CD4-positive, CD25-positive, alpha-beta regulatory T cell (primary cell): ENCODE results near the gene MRTFA. TPM values are rescaled to one million over a fixed set of nuclear protein-coding genes. Genes with fewer than 3 reads are reported as not detected.
A peak's percentile ranks its signal among the peaks of the same experiment; 100 is the strongest.
"Not testable (repeated sequence)": the region's sequence is repeated elsewhere in the genome, so short reads cannot be mapped to it uniquely, and the experiment has no call there.

ENCODE experiments used
- ATAC-seq, 2 donors: fragments of 150-1000 bp; cut with Tn5 transposase; one replicate each; pipeline ENCODE4 v1.10.0; 2021; ENCODE audit warnings: low read depth in 2 of 2, moderate number of reproducible peaks in 2 of 2, moderate library complexity in 1 of 2
- DNase-seq, 3 donors: peaks; one replicate each; pipeline versions ENCODE4 v3.0.0 to v3.0.0-alpha.2; 2012 to 2022; ENCODE audit warnings: mixed read lengths in 1 of 3
- H3K27ac ChIP-seq: one replicate; pipeline ENCODE4 v1.7.0; 2013; ENCODE audit warnings: mild to moderate bottlenecking, low read length; ENCODE audit not compliant: insufficient read depth, poor library complexity, severe bottlenecking
- H3K27me3 ChIP-seq: one replicate; pipeline ENCODE4 v1.7.0; 2013; ENCODE audit warnings: low read length; ENCODE audit not compliant: control insufficient read depth, insufficient read depth
- H3K36me3 ChIP-seq: one replicate; pipeline ENCODE4 v1.7.0; 2013; ENCODE audit warnings: mild to moderate bottlenecking, low read length, moderate library complexity; ENCODE audit not compliant: control insufficient read depth, insufficient read depth
- H3K4me1 ChIP-seq: 2 replicates; pipeline ENCODE4 v1.7.0; 2013; ENCODE audit warnings: mild to moderate bottlenecking, low read length; ENCODE audit not compliant: insufficient read depth, control insufficient read depth, poor library complexity, severe bottlenecking
- H3K4me3 ChIP-seq: one replicate; pipeline ENCODE4 v1.7.0; 2013; ENCODE audit warnings: low read depth, mild to moderate bottlenecking, low read length, moderate library complexity
- H3K9me3 ChIP-seq, 2 experiments: 1 replicate in 1 of 2; 2 replicates in 1 of 2; pipeline ENCODE4 v1.7.0; 2013; ENCODE audit warnings: low read length in 2 of 2, mild to moderate bottlenecking in 1 of 2, moderate library complexity in 1 of 2; ENCODE audit not compliant: control insufficient read depth in 2 of 2
- H3K27ac Mint-ChIP-seq, 3 donors: one replicate each; pipeline ENCODE4 v1.8.0; 2020 to 2022; ENCODE audit warnings: mild to moderate bottlenecking in 3 of 3, mixed read lengths in 3 of 3, moderate library complexity in 2 of 3
- H3K27me3 Mint-ChIP-seq: one replicate; pipeline ENCODE4 v1.8.0; 2022; ENCODE audit warnings: mild to moderate bottlenecking, mixed read lengths
- H3K36me3 Mint-ChIP-seq: one replicate; pipeline ENCODE4 v1.8.0; 2020; ENCODE audit warnings: mixed read lengths
- H3K4me1 Mint-ChIP-seq, 4 donors: one replicate each; pipeline ENCODE4 v1.8.0; 2020 to 2022; ENCODE audit warnings: mixed read lengths in 4 of 4, mild to moderate bottlenecking in 1 of 4
- H3K4me3 Mint-ChIP-seq, 4 donors: one replicate each; pipeline ENCODE4 v1.8.0; 2020 to 2022; ENCODE audit warnings: mild to moderate bottlenecking in 4 of 4, mixed read lengths in 4 of 4, moderate library complexity in 3 of 4
- H3K9me3 Mint-ChIP-seq, 7 donors: one replicate each; pipeline ENCODE4 v1.8.0; 2020 to 2022; ENCODE audit warnings: mixed read lengths in 7 of 7, mild to moderate bottlenecking in 3 of 7, moderate library complexity in 2 of 7
- polyA plus RNA-seq, 4 donors: library from polyadenylated mRNA; unstranded; fragments of 300-500 nt; fragmentation: Illumina TruSeq; gene quantifications; one replicate each; pipeline ENCODE4 v1.2.3, GENCODE V29; 2021
- total RNA-seq: library from RNA; stranded (reverse); gene quantifications from one replicate; pipeline ENCODE4 v1.2.3, GENCODE V29; 2022

Gene MRTFA
- total and polyA plus RNA-seq, 5 donors from 2014 or later, result 11.3 to 94.5 (median 16.4) TPM

DNA sequence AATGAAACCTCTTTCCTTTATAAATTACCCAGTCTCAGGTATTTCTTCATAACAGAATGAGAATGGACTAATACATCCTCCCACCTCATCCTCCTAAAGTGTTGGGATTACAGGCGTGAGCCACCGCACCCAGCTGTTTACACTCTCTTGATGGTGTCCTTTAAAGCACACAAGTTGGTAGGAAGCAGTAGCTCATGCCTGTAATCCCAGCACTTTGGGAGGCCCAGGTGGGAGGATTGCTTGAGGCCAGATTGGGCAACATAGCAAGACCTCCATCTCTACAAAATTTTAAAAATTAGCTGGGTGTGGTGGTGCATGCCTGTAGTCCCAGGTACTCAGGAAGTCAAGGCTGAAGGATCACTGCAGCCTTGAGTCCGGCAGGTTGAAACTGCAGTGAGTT, 19.4 kb upstream of the MRTFA start:
- H3K27me3 Mint-ChIP-seq, H3K4me3 Mint-ChIP-seq, H3K27ac ChIP-seq, ATAC-seq, H3K4me1 Mint-ChIP-seq, DNase-seq, H3K36me3 ChIP-seq, H3K4me1 ChIP-seq, H3K27ac Mint-ChIP-seq, H3K9me3 ChIP-seq, H3K4me3 ChIP-seq, H3K27me3 ChIP-seq, H3K9me3 Mint-ChIP-seq, H3K36me3 Mint-ChIP-seq: not testable (repeated sequence)

DNA sequence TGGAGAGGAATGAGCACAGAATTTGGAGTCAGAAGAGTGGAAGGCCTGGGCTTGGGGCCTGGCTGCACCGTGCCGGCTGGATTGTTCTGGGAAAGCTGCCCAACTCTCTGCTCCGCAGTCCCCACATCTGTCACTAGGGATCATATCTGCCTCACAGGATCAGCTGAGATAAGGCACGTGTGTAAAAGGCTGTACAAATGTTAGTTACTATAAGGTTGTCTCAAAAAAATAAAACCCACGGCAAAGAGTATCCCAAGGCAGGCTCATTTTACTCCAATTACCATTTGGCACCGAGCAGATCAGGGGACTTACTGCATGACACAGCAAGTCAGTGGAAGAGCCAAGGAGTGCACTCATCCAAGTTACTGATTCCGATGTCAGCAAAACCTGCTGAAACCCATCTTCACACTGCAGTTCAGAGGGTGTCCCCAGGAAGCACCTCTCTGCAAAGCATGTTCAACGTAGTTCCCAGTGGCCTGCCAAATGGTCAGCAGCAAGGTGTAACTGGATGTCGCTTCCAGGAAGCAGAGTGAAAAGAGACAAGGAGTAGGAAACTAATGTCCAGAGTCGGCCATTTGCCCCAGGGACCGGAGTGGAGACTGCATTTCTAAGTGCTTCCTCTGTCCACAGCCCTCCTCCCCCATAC, 18.1 kb upstream of the MRTFA start:
- H3K27ac Mint-ChIP-seq, result no peak overlapping the region
- Histone ChIP-seq H3K4me3 (no peak overlapping the region), H3K4me1 (no peaks in the 10 kb centered on the region), H3K9me3 (no peaks in the 10 kb centered on the region), H3K36me3 (no peaks in the 10 kb centered on the region), H3K27me3 (no peaks in the 10 kb centered on the region), H3K27ac (no peak overlapping the region)
- H3K4me1 Mint-ChIP-seq, result peaks cover 0 to 9% (median 6%) of the 10 kb centered on the region in 4 donors
- no peaks in the 10 kb centered on the region for H3K27me3 Mint-ChIP-seq
- H3K36me3 Mint-ChIP-seq, result no peaks in the 10 kb centered on the region
- ATAC-seq, result no peak
- no peak overlapping the region for H3K4me3 Mint-ChIP-seq
- H3K9me3 Mint-ChIP-seq, result no peaks in the 10 kb centered on the region
- no peak for DNase-seq

- no peaks in the 10 kb centered on the region for H3K4me1 ChIP-seq
- H3K27me3 ChIP-seq, result no peaks in the 10 kb centered on the region
- H3K27ac ChIP-seq, result no peak overlapping the region
- H3K4me3 ChIP-seq, result no peak overlapping the region
- no peak for DNase-seq
- no peaks in the 10 kb centered on the region for H3K9me3 ChIP-seq
- Mint-ChIP-seq H3K4me3 (no peak overlapping the region), H3K9me3 (no peaks in the 10 kb centered on the region), H3K4me1 (peaks cover 0 to 9% (median 5%) of the 10 kb centered on the region in 4 donors), H3K27me3 (no peaks in the 10 kb centered on the region), H3K27ac (no peak overlapping the region), H3K36me3 (no peaks in the 10 kb centered on the region)
- no peak for ATAC-seq
- H3K36me3 ChIP-seq, result no peaks in the 10 kb centered on the region
These were observed 16.8 kb upstream of the MRTFA start for GRCh38 chr22:40653361-40653760.

DNA sequence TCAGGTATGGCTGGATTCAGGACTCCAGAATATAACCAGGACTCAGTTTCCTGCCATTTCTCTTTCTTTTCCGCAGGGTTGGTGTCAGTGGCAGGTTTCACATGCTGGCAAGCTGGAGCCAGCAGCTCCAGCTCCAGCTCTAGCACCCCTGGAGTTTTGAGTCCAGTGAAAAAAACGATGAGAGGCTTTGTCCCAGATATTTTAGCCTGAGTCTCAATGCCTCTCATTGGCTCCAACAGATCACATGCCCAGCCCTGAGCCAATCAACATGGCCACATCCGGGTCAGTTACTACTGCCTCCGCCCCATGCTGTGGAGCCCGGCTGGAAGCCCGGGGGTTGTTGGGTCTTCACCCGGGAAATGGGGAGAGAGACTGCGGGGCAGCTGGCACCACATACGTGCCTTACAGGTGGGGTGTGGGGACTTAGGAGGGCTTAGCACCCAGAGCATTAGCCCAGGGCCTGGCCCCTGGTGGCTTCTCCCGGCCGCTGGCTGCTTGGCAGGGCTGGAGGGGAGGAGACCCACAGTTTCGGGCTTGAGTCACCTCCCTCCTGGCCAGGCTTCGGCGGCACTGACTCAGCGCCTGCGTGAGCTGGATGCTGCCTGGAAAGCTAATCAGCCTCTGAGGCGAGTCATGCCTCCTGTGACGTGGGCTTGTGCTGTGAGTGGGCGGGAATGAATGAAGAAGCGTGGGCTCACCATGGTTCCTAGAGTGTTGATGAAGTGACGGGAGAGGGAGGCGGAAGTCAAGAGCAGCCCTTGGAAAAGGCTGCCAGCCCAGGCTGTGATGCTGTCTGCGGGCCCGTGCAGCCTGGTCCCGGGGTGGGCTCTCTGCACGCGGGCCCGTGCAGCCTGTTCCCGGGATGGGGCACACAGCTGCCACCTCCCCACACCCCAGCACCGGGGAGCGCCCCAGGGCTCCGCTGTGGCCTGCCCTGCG, 15.3 kb upstream of the MRTFA start:
- Histone ChIP-seq H3K4me1 (no peaks in the 10 kb centered on the region), H3K27ac (peak overlapping the region; percentile 65), H3K27me3 (no peaks in the 10 kb centered on the region), H3K4me3 (peak overlapping the region; percentile 55), H3K36me3 (no peaks in the 10 kb centered on the region), H3K9me3 (no peaks in the 10 kb centered on the region)
- H3K4me1 Mint-ChIP-seq, result peaks cover 0 to 9% (median 6%) of the 10 kb centered on the region in 4 donors
- H3K27me3 Mint-ChIP-seq, result no peaks in the 10 kb centered on the region
- DNase-seq (peak; percentile 62 to 70 (median 65)), ATAC-seq (peak; percentile 90 to 91)
- no peaks in the 10 kb centered on the region for H3K36me3 Mint-ChIP-seq
- H3K9me3 Mint-ChIP-seq, result no peaks in the 10 kb centered on the region
- peak overlapping the region in 2 of 3 donors; percentile 71 to 85 for H3K27ac Mint-ChIP-seq
- peak overlapping the region; percentile 79 to 93 (median 88) for H3K4me3 Mint-ChIP-seq

GRCh38 chr22:40651057-40651456, 14.5 kb upstream of the MRTFA start:
- no peaks in the 10 kb centered on the region for H3K9me3 ChIP-seq
- Mint-ChIP-seq H3K27me3 (no peaks in the 10 kb centered on the region), H3K27ac (peak overlapping the region; percentile 18 to 71 (median 31)), H3K9me3 (no peaks in the 10 kb centered on the region), H3K4me1 (peaks cover 4 to 15% (median 9%) of the 10 kb centered on the region in 4 donors), H3K36me3 (no peaks in the 10 kb centered on the region), H3K4me3 (peak overlapping the region in 1 of 4 donors; percentile 93)
- H3K4me1 ChIP-seq, result peaks cover 6% of the 10 kb centered on the region
- peak overlapping the region; percentile 65 for H3K27ac ChIP-seq
- H3K27me3 ChIP-seq, result no peaks in the 10 kb centered on the region
- no peak for ATAC-seq
- no peak for DNase-seq
- H3K36me3 ChIP-seq, result no peaks in the 10 kb centered on the region
- H3K4me3 ChIP-seq, result peak overlapping the region; percentile 55

GRCh38 chr22:40648386-40648785, 11.9 kb upstream of the MRTFA start:
- H3K4me3 ChIP-seq, result no peak overlapping the region
- H3K27me3 Mint-ChIP-seq, result no peaks in the 10 kb centered on the region
- H3K4me3 Mint-ChIP-seq, result no peak overlapping the region
- H3K27ac Mint-ChIP-seq, result peak overlapping the region in 2 of 3 donors; percentile 11 to 34
- H3K9me3 ChIP-seq, result no peaks in the 10 kb centered on the region
- no peaks in the 10 kb centered on the region for H3K9me3 Mint-ChIP-seq
- ATAC-seq, result no peak
- H3K4me1 Mint-ChIP-seq, result peaks cover 6 to 19% (median 11%) of the 10 kb centered on the region in 4 donors
- H3K36me3 Mint-ChIP-seq, result no peaks in the 10 kb centered on the region
- no peaks in the 10 kb centered on the region for H3K36me3 ChIP-seq
- peaks cover 7% of the 10 kb centered on the region for H3K4me1 ChIP-seq
- no peak overlapping the region for H3K27ac ChIP-seq
- no peaks in the 10 kb centered on the region for H3K27me3 ChIP-seq
- no peak for DNase-seq

- Histone ChIP-seq H3K9me3 (no peaks in the 10 kb centered on the region), H3K4me3 (peak overlapping the region; percentile 58), H3K4me1 (peaks cover 7% of the 10 kb centered on the region), H3K27ac (no peak overlapping the region), H3K27me3 (no peaks in the 10 kb centered on the region), H3K36me3 (no peaks in the 10 kb centered on the region)
- Mint-ChIP-seq H3K27me3 (no peaks in the 10 kb centered on the region), H3K27ac (peak overlapping the region in 2 of 3 donors; percentile 85 to 90), H3K4me3 (peak overlapping the region in 2 of 4 donors; percentile 28 to 33), H3K9me3 (no peaks in the 10 kb centered on the region), H3K36me3 (no peaks in the 10 kb centered on the region), H3K4me1 (peaks cover 4 to 9% (median 7%) of the 10 kb centered on the region in 4 donors)
- DNase-seq (no peak), ATAC-seq (no peak)
These were observed 9.2 kb upstream of the MRTFA start for GRCh38 chr22:40645579-40646197.
